OCI-LY1 (cell line): ENCODE results near the gene ENG.

Source experiments
- H2AFZ ChIP-seq: fragments of 200-600 bp; sonication (generic), shearing (Covaris generic); 2 replicates; pipeline ENCODE4 v1.6.0; 2014; ENCODE audit warnings: antibody characterized with exemption, mild to moderate bottlenecking, low read length
- H3F3A ChIP-seq: fragments of 200-600 bp; sonication (generic), shearing (Covaris generic); 2 replicates; pipeline ENCODE4 v1.6.0; 2014; ENCODE audit warnings: mild to moderate bottlenecking, antibody characterized with exemption, low read length, moderate library complexity; ENCODE audit not compliant: insufficient read depth
- H3K27ac ChIP-seq: fragments of 200-600 bp; sonication (generic); 2 replicates; pipeline ENCODE4 v1.5.1; 2014; ENCODE audit warnings: low read length, mixed run types, mild to moderate bottlenecking, low read depth; ENCODE audit not compliant: poor library complexity, severe bottlenecking
- H3K27me3 ChIP-seq: fragments of 200-600 bp; sonication (generic); 2 replicates; pipeline ENCODE4 v1.6.0; 2014; ENCODE audit warnings: antibody characterized with exemption, mild to moderate bottlenecking, low read length, moderate library complexity; ENCODE audit not compliant: insufficient read depth
- H3K36me3 ChIP-seq: fragments of 200-600 bp; sonication (generic); 2 replicates; pipeline ENCODE4 v1.6.1; 2014; ENCODE audit warnings: mild to moderate bottlenecking, antibody characterized with exemption, low read length, moderate library complexity, mixed read lengths; ENCODE audit not compliant: insufficient read depth
- H3K4me1 ChIP-seq: fragments of 200-600 bp; sonication (generic); 2 replicates; pipeline ENCODE4 v1.5.1; 2014; ENCODE audit warnings: mild to moderate bottlenecking, low read length, moderate library complexity; ENCODE audit not compliant: insufficient read depth, severe bottlenecking
- H3K4me2 ChIP-seq: fragments of 200-600 bp; sonication (generic), shearing (Covaris generic); 2 replicates; pipeline ENCODE4 v1.6.1; 2014; ENCODE audit warnings: low read length
- H3K4me3 ChIP-seq: fragments of 200-600 bp; sonication (generic); 2 replicates; pipeline ENCODE4 v1.5.1; 2014; ENCODE audit warnings: low read length, low read depth, mild to moderate bottlenecking, mixed read lengths; ENCODE audit not compliant: poor library complexity, severe bottlenecking
- H3K79me2 ChIP-seq: fragments of 200-600 bp; shearing (Covaris generic); 2 replicates; pipeline ENCODE4 v1.6.1; 2016; ENCODE audit warnings: mixed run types, low read length, mixed read lengths; ENCODE audit not compliant: insufficient read depth
- H3K9ac ChIP-seq: fragments of 200-600 bp; sonication (generic), shearing (Covaris generic); 2 replicates; pipeline ENCODE4 v1.6.1; 2014; ENCODE audit warnings: mild to moderate bottlenecking, low read length, mixed read lengths
- H3K9me2 ChIP-seq: fragments of 200-600 bp; sonication (generic), shearing (Covaris generic); 2 replicates; pipeline ENCODE4 v1.6.1; 2014; ENCODE audit warnings: low read depth, mild to moderate bottlenecking, low read length, mixed read lengths
- H3K9me3 ChIP-seq: fragments of 200-600 bp; shearing (Covaris generic); 2 replicates; pipeline ENCODE4 v1.6.1; 2014; ENCODE audit warnings: low read length, mixed read lengths
- H4K20me1 ChIP-seq: fragments of 200-600 bp; sonication (generic), shearing (Covaris generic); 2 replicates; pipeline ENCODE4 v1.6.0; 2016; ENCODE audit warnings: mild to moderate bottlenecking, low read length; ENCODE audit not compliant: insufficient read depth
- EZH2 ChIP-seq: fragments of 200-600 bp; sonication (generic), shearing (Covaris generic); IDR thresholded peaks from 2 replicates; pipeline ENCODE4 v1.8.0; 2017; ENCODE audit warnings: borderline replicate concordance, mixed run types, mild to moderate bottlenecking, antibody characterized with exemption, low read length, moderate library complexity, mixed read lengths
- TF ChIP-seq, protein P1 (sequence below): fragments of 200-600 bp; sonication (generic), shearing (Covaris generic); IDR thresholded peaks from 2 replicates; pipeline ENCODE4 v1.5.1; 2017; ENCODE audit warnings: mild to moderate bottlenecking, antibody characterized with exemption, low read length, moderate library complexity, mixed read lengths

Gene ENG

DNA sequence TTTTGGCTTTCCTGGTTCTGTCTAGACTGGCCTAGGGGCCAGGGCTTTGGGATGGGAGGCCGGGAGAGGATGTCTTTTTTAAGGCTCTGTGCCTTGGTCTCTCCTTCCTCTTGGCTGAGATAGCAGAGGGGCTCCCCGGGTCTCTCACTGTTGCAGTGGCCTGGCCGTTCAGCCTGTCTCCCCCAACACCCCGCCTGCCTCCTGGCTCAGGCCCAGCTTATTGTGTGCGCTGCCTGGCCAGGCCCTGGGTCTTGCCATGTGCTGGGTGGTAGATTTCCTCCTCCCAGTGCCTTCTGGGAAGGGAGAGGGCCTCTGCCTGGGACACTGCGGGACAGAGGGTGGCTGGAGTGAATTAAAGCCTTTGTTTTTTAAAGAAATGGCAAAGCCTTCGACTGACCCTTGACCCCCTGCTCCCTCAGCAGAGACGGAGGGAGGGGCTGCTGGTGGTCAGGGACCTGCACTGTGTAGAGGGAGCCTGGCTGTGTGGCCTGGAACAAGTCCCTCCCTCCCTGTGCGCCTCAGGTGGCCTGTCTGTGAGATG is 40.7 kb downstream of the ENG start:
- no peak overlapping the region for H3K27ac ChIP-seq
- no peak overlapping the region for H3K4me2 ChIP-seq
- no peaks in the 10 kb centered on the region for H3K9me3 ChIP-seq
- H2AFZ ChIP-seq: no peak overlapping the region
- no peaks in the 10 kb centered on the region for H3K27me3 ChIP-seq
- TF ChIP-seq, protein P1, sequence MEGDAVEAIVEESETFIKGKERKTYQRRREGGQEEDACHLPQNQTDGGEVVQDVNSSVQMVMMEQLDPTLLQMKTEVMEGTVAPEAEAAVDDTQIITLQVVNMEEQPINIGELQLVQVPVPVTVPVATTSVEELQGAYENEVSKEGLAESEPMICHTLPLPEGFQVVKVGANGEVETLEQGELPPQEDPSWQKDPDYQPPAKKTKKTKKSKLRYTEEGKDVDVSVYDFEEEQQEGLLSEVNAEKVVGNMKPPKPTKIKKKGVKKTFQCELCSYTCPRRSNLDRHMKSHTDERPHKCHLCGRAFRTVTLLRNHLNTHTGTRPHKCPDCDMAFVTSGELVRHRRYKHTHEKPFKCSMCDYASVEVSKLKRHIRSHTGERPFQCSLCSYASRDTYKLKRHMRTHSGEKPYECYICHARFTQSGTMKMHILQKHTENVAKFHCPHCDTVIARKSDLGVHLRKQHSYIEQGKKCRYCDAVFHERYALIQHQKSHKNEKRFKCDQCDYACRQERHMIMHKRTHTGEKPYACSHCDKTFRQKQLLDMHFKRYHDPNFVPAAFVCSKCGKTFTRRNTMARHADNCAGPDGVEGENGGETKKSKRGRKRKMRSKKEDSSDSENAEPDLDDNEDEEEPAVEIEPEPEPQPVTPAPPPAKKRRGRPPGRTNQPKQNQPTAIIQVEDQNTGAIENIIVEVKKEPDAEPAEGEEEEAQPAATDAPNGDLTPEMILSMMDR: no peak
- TF ChIP-seq EZH2: no peak
- H3K4me3 ChIP-seq: no peak overlapping the region
- H3K4me1 ChIP-seq: no peaks in the 10 kb centered on the region
- no peaks in the 10 kb centered on the region for H4K20me1 ChIP-seq
- no peaks in the 10 kb centered on the region for H3K79me2 ChIP-seq
- no peak overlapping the region for H3K9ac ChIP-seq
- no peaks in the 10 kb centered on the region for H3K9me2 ChIP-seq
- peaks cover 48% of the 10 kb centered on the region for H3K36me3 ChIP-seq
- no peaks in the 10 kb centered on the region for H3F3A ChIP-seq

DNA sequence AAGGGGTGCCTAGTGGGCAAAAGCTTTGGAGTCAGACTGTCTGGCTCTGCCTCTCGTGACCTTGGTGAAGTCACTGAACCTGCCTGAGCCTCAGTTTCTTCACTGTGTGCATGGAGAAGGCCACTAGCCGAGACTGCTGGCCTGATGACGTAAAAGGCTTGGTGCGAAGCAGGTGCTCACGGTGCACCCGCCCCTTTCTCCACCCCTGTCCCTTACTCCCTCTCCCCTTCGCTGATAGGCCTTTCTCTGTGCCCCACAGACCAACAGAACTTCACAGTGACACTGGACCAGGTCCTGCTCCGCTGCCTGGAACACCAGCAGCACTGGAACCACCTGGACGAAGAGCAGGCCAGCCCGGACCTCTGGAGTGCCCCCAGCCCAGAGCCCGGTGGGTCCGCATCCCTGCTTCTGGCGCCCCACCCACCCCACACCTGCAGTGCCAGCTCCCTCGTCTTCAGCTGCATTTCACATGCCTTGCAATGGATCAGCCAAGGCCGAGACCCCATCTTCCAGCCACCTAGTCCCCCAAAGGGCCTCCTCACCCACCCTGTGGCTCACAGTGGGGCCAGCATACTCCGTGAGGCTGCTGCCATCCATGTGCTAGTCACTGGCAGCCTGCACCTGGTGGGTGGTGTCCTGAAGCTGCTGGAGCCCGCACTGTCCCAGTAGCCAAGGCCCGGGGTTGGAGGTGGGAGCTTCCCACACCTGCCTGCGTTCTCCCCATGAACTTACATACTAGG is 41.4 kb downstream of the ENG start:
- Histone ChIP-seq H3K4me3 (no peak overlapping the region), H3K4me1 (no peaks in the 10 kb centered on the region), H3F3A (no peaks in the 10 kb centered on the region), H2AFZ (no peak overlapping the region), H3K36me3 (peaks cover 54% of the 10 kb centered on the region), H4K20me1 (no peaks in the 10 kb centered on the region), H3K79me2 (no peaks in the 10 kb centered on the region), H3K27ac (no peak overlapping the region), H3K27me3 (no peaks in the 10 kb centered on the region), H3K9me3 (no peaks in the 10 kb centered on the region), H3K9me2 (no peaks in the 10 kb centered on the region), H3K9ac (no peak overlapping the region), H3K4me2 (no peak overlapping the region)
- TF ChIP-seq EZH2: no peak
- TF ChIP-seq, protein P1: no peak

GRCh38 chr9:127812011-127812410 is 42.4 kb downstream of the ENG start:
- no peaks in the 10 kb centered on the region for H3K9me2 ChIP-seq
- H2AFZ ChIP-seq: no peak overlapping the region
- no peak for TF ChIP-seq EZH2
- TF ChIP-seq, protein P1: no peak
- H3K9ac ChIP-seq: no peak overlapping the region
- H3K79me2 ChIP-seq: no peaks in the 10 kb centered on the region
- no peaks in the 10 kb centered on the region for H3F3A ChIP-seq
- peaks cover 65% of the 10 kb centered on the region for H3K36me3 ChIP-seq
- no peak overlapping the region for H3K27ac ChIP-seq
- H3K4me1 ChIP-seq: no peaks in the 10 kb centered on the region
- H3K27me3 ChIP-seq: no peaks in the 10 kb centered on the region
- H3K4me2 ChIP-seq: no peak overlapping the region
- no peaks in the 10 kb centered on the region for H4K20me1 ChIP-seq
- H3K9me3 ChIP-seq: no peaks in the 10 kb centered on the region
- H3K4me3 ChIP-seq: no peak overlapping the region
